OCI-LY1 (cell line): ENCODE data around the gene COL18A1.

Experiments
- H2AFZ ChIP-seq: fragments of 200-600 bp; sonication (generic), shearing (Covaris generic); 2 replicates; pipeline ENCODE4 v1.6.0; 2014; ENCODE audit warnings: antibody characterized with exemption, mild to moderate bottlenecking, low read length
- H3F3A ChIP-seq: fragments of 200-600 bp; sonication (generic), shearing (Covaris generic); 2 replicates; pipeline ENCODE4 v1.6.0; 2014; ENCODE audit warnings: mild to moderate bottlenecking, antibody characterized with exemption, low read length, moderate library complexity; ENCODE audit not compliant: insufficient read depth
- H3K27ac ChIP-seq: fragments of 200-600 bp; sonication (generic); 2 replicates; pipeline ENCODE4 v1.5.1; 2014; ENCODE audit warnings: low read length, mixed run types, mild to moderate bottlenecking, low read depth; ENCODE audit not compliant: poor library complexity, severe bottlenecking
- H3K27me3 ChIP-seq: fragments of 200-600 bp; sonication (generic); 2 replicates; pipeline ENCODE4 v1.6.0; 2014; ENCODE audit warnings: antibody characterized with exemption, mild to moderate bottlenecking, low read length, moderate library complexity; ENCODE audit not compliant: insufficient read depth
- H3K36me3 ChIP-seq: fragments of 200-600 bp; sonication (generic); 2 replicates; pipeline ENCODE4 v1.6.1; 2014; ENCODE audit warnings: mild to moderate bottlenecking, antibody characterized with exemption, low read length, moderate library complexity, mixed read lengths; ENCODE audit not compliant: insufficient read depth
- H3K4me1 ChIP-seq: fragments of 200-600 bp; sonication (generic); 2 replicates; pipeline ENCODE4 v1.5.1; 2014; ENCODE audit warnings: mild to moderate bottlenecking, low read length, moderate library complexity; ENCODE audit not compliant: insufficient read depth, severe bottlenecking
- H3K4me2 ChIP-seq: fragments of 200-600 bp; sonication (generic), shearing (Covaris generic); 2 replicates; pipeline ENCODE4 v1.6.1; 2014; ENCODE audit warnings: low read length
- H3K4me3 ChIP-seq: fragments of 200-600 bp; sonication (generic); 2 replicates; pipeline ENCODE4 v1.5.1; 2014; ENCODE audit warnings: low read length, low read depth, mild to moderate bottlenecking, mixed read lengths; ENCODE audit not compliant: poor library complexity, severe bottlenecking
- H3K79me2 ChIP-seq: fragments of 200-600 bp; shearing (Covaris generic); 2 replicates; pipeline ENCODE4 v1.6.1; 2016; ENCODE audit warnings: mixed run types, low read length, mixed read lengths; ENCODE audit not compliant: insufficient read depth
- H3K9ac ChIP-seq: fragments of 200-600 bp; sonication (generic), shearing (Covaris generic); 2 replicates; pipeline ENCODE4 v1.6.1; 2014; ENCODE audit warnings: mild to moderate bottlenecking, low read length, mixed read lengths
- H3K9me2 ChIP-seq: fragments of 200-600 bp; sonication (generic), shearing (Covaris generic); 2 replicates; pipeline ENCODE4 v1.6.1; 2014; ENCODE audit warnings: low read depth, mild to moderate bottlenecking, low read length, mixed read lengths
- H3K9me3 ChIP-seq: fragments of 200-600 bp; shearing (Covaris generic); 2 replicates; pipeline ENCODE4 v1.6.1; 2014; ENCODE audit warnings: low read length, mixed read lengths
- H4K20me1 ChIP-seq: fragments of 200-600 bp; sonication (generic), shearing (Covaris generic); 2 replicates; pipeline ENCODE4 v1.6.0; 2016; ENCODE audit warnings: mild to moderate bottlenecking, low read length; ENCODE audit not compliant: insufficient read depth
- CTCF ChIP-seq: fragments of 200-600 bp; sonication (generic), shearing (Covaris generic); IDR thresholded peaks from 2 replicates; pipeline ENCODE4 v1.5.1; 2017; ENCODE audit warnings: mild to moderate bottlenecking, antibody characterized with exemption, low read length, moderate library complexity, mixed read lengths
- EZH2 ChIP-seq: fragments of 200-600 bp; sonication (generic), shearing (Covaris generic); IDR thresholded peaks from 2 replicates; pipeline ENCODE4 v1.8.0; 2017; ENCODE audit warnings: borderline replicate concordance, mixed run types, mild to moderate bottlenecking, antibody characterized with exemption, low read length, moderate library complexity, mixed read lengths

Gene COL18A1

GRCh38 chr21:45556645-45557615, 152.0 kb downstream of the COL18A1 start:
- no peak overlapping the region for H3K4me3 ChIP-seq
- H3K9me3 ChIP-seq, result no peaks in the 10 kb centered on the region
- no peaks in the 10 kb centered on the region for H3K9me2 ChIP-seq
- no peaks in the 10 kb centered on the region for H3K79me2 ChIP-seq
- no peaks in the 10 kb centered on the region for H3K36me3 ChIP-seq
- no peaks in the 10 kb centered on the region for H3K27me3 ChIP-seq
- H3K9ac ChIP-seq, result no peak overlapping the region
- H3F3A ChIP-seq, result no peaks in the 10 kb centered on the region
- H2AFZ ChIP-seq, result no peak overlapping the region
- no peaks in the 10 kb centered on the region for H4K20me1 ChIP-seq
- H3K4me2 ChIP-seq, result no peak overlapping the region
- H3K27ac ChIP-seq, result no peak overlapping the region
- TF ChIP-seq CTCF (no peak), EZH2 (no peak)
- peaks cover 4% of the 10 kb centered on the region for H3K4me1 ChIP-seq

- H3K9ac ChIP-seq, result no peak overlapping the region
- no peaks in the 10 kb centered on the region for H3K36me3 ChIP-seq
- H3F3A ChIP-seq, result no peaks in the 10 kb centered on the region
- H3K27ac ChIP-seq, result no peak overlapping the region
- no peak overlapping the region for H3K4me3 ChIP-seq
- H2AFZ ChIP-seq, result no peak overlapping the region
- peaks cover 4% of the 10 kb centered on the region for H3K4me1 ChIP-seq
- H3K4me2 ChIP-seq, result no peak overlapping the region
- TF ChIP-seq CTCF (no peak), EZH2 (no peak)
- H3K9me2 ChIP-seq, result no peaks in the 10 kb centered on the region
- H3K79me2 ChIP-seq, result no peaks in the 10 kb centered on the region
- H3K27me3 ChIP-seq, result no peaks in the 10 kb centered on the region
- H3K9me3 ChIP-seq, result no peaks in the 10 kb centered on the region
- H4K20me1 ChIP-seq, result no peaks in the 10 kb centered on the region
Observed at GRCh38 chr21:45557616-45558043, 152.7 kb downstream of the COL18A1 start.

GRCh38 chr21:45558044-45558721, 153.2 kb downstream of the COL18A1 start:
- no peak overlapping the region for H3K27ac ChIP-seq
- peaks cover 4% of the 10 kb centered on the region for H3K4me1 ChIP-seq
- TF ChIP-seq EZH2, result no peak
- TF ChIP-seq CTCF, result no peak
- no peak overlapping the region for H3K4me2 ChIP-seq
- no peaks in the 10 kb centered on the region for H3K27me3 ChIP-seq
- H4K20me1 ChIP-seq, result no peaks in the 10 kb centered on the region
- no peak overlapping the region for H3K9ac ChIP-seq
- H3K9me2 ChIP-seq, result no peaks in the 10 kb centered on the region
- no peaks in the 10 kb centered on the region for H3K9me3 ChIP-seq
- no peaks in the 10 kb centered on the region for H3K36me3 ChIP-seq
- H3K79me2 ChIP-seq, result no peaks in the 10 kb centered on the region
- no peak overlapping the region for H3K4me3 ChIP-seq
- no peak overlapping the region for H2AFZ ChIP-seq
- H3F3A ChIP-seq, result no peaks in the 10 kb centered on the region
